GM08714 (cell line): ENCODE data around the gene RAB6B.

Experiments used
- H3K4me3 ChIP-seq: fragments of 200-500 bp; sonication (Bioruptor generic); 2 replicates; pipeline ENCODE4 v1.5.1; 2014; ENCODE audit warnings: mild to moderate bottlenecking, low read length, inconsistent platforms
- ZNF274 ChIP-seq: IDR thresholded peaks from 2 replicates; pipeline ENCODE4 v1.6.1; 2012; ENCODE audit warnings: mild to moderate bottlenecking, low read depth, low read length

Gene RAB6B

DNA sequence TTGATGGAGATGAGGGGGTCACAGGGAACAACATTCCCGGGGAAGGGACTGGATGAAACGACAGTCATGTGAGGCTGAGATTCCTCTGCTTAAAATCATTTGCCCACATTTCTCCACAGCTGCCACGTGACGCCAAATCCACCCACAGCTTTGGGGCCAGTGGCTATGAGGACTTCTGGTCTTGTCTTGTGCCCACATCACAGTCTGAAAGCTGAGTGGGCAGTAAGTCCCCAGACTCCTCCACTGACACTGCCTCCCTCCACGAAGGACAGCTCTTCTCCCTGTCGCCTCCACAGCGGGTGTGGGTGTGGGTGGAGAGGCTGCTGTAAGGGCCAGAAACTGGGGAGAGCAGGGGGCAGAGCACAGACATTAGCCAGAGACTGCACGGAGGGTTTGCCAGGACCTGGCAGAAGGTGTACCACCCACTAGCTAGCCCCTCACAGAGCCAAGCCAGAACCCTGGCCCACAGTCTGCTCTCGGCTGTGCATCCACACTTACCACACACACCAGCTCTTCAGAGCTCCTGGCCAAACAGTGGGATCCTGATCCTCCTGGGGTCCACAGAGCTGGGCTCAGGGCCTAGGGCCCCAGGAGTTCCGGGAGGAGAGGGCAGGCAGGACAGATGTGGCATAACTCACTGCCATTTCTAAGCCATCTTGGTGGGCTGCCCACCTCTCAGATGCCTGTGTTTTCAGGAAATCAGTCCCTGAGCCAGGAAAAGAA, 24.2 kb downstream of the RAB6B start:
- no peak overlapping the region for H3K4me3 ChIP-seq

DNA sequence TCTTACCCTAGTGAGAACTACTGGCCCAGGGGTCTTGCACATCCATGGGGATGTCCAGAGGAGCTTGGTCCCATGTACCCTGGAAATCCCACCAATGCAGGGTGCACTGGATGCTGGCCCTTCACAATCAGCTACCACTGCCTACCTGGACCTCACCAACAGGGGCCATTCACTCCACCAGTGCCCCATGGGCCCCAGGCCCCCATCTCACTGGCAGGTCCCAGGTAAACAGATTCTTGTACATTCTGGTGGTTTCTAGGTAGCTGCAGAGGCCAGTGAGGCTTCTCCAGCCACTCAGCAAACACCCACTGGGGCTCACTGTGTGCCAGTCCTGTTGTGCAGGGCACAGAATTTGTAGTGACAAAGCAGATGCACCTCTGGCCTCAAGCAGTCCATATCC, 24.9 kb downstream of the RAB6B start:
- TF ChIP-seq ZNF274, result no peak
- no peak overlapping the region for H3K4me3 ChIP-seq

More for the DNA sequence above, 24.2 kb downstream of the RAB6B start:
- TF ChIP-seq ZNF274, result no peak

DNA sequence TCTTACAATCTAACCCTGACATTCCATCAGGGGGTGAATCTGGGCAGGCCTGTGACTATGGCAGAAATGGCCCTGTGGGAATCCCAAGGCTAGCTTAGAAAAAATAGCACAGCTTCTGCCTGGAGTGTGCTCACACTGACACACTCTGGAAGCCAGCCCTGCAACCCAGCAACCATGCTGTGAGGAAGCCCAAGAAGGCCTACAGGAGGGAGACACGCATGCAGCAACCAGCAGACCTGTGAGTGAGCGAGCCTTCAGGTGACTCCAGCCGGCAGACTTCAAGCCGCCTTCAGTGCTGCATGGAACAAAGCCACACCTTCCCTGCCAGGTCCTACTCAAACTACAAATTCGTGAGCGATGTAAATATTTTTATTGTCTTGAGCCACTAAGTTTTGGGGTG, 26.1 kb downstream of the RAB6B start:
- H3K4me3 ChIP-seq, result no peak overlapping the region
- no peak for TF ChIP-seq ZNF274

DNA sequence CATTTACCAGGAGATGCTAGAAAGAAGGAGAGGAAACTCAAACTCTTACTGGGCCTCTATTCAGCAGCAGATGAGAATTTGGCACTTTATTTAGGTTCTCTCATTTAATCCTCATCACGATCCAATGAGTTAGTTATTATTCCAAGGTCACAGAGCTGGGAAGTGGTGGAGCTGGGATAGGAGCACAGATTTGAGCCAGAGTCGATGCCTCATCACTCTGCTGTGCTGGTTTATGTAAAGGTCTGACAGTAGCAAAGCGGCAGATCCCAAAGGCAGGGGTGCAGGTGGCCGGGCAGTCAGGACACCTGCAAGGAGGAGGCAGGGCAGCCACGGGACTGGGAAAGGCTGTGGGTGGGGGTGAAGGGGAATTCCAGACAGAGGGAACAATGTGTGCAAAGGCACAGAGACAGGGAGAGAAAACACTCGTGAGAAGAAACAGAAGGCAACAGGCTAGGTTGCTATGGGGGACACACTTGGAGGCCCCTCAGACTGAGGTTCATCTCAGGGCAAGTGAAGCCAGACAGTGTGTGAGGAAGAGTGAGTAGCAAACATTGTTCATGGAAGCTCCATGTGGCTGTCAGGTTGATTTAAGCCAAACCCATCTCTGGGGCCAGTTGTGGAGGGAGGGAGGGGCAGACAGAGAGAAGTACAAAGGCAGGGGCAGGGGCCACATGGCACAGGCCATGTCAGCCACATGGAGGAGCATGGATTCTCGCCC, 26.8 kb downstream of the RAB6B start:
- TF ChIP-seq ZNF274, result no peak
- H3K4me3 ChIP-seq, result no peak overlapping the region

DNA sequence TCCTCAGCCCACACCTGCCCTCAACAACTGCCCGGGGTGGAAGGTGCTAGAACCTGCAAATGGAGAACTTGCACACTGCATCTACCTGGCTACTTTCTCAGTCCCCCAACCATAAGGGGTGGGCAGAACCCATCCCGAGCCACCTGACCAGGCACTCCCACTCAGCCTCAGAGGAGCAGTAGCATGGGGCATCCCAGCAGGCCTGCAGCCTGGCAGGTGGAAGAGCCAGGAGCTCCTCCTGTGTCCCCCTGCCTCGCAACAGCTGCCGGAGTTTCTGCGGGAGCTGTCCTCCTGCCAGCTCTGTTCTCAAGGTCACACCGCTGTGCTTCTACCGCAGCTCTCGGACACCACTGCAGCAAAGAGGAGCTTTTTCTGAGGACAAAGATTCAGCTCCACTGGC, 27.5 kb downstream of the RAB6B start:
- no peak for TF ChIP-seq ZNF274
- H3K4me3 ChIP-seq, result no peak overlapping the region

DNA sequence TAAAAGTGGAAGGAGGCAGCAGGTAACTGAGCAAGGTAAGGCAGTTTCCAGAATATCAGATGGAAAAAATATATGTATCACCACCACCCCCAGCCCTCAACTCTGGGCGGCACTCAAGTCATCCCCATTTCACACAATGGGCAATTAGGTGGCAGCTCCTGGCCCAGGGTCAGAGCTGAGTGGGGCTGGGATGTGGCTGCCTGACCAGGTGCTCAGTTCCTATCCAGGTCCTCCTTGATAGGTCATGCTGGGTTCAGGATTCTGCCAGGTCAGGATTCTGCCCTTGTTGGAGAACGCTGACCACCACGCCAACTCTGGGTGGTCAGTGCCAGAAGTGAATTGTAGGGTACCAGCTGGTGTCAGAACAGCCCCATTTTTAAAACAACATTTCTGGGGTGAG, 29.5 kb downstream of the RAB6B start:
- no peak overlapping the region for H3K4me3 ChIP-seq
- TF ChIP-seq ZNF274, result no peak

DNA sequence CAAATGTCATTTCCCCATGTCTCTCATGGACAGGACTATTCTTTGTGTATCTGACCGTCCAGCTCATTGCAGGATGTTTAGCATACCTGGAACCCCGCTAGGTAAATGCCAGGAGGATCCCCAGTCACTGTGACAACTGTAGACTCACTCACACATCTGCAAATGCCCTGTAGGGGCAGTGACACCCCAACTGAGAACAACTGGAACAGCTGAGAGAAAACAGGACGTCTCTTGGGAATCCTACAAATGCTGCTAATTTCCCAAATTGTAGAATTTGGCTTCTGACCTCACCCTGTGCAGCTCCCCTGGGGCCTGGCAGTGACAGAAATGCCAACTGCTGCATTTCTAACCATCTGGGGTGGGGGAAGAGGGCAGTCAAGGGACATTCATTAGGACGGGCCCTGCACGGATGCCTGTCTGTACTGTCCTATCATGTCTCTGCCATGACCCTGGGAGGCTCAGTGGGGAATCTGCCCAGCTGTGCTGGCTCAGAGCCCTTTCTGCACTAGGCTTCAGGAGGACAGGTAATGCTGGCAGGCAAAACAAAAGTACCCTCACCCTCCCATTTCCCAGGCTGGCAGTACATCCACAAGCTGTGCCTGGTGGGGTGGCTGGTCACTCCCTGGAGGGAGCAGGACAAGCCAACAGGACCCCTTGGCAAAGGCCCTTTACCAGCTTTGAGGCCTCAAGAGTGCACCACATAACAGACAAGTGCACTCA, 30.4 kb downstream of the RAB6B start:
- no peak for TF ChIP-seq ZNF274
- H3K4me3 ChIP-seq, result no peak overlapping the region

DNA sequence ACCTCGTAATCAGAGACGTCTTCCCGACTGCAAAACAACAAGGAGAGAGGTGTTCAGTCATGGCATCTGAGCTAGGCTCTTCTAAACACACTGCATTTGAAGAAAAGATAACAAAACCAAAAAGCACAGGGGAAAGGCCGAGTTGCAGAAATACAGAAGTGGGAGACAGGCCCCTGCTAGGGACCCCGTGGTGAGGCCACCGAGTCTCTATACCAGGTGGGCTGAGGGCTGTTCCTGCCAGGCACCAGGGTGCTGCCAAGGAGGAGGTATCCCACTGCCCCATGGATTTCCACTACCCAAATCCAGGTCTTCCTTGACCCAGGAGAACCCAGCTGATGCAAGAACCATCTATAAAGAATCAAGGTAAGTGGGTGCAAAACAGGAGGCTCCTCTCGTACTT, 31.1 kb downstream of the RAB6B start:
- H3K4me3 ChIP-seq, result no peak overlapping the region
- TF ChIP-seq ZNF274, result no peak

DNA sequence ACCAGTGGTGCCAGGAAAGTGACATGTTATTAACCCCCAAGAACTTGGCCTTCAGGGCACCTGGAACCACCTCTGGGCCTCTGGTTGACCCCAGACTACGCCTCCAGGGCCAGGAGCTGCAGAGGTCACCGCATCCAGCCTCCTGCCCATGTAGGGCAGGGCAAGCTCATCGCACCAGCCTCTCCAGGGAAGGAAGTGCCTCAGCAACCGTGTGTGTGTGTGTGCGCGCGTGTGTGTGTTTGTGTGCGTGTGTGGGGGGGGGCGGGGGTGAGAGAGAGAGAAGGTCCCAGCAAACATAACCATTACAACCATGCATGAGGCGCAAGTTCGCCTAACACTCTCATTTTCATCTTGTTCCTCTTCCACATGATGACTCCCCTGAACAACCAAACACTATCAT, 31.8 kb downstream of the RAB6B start:
- no peak for TF ChIP-seq ZNF274
- no peak overlapping the region for H3K4me3 ChIP-seq

DNA sequence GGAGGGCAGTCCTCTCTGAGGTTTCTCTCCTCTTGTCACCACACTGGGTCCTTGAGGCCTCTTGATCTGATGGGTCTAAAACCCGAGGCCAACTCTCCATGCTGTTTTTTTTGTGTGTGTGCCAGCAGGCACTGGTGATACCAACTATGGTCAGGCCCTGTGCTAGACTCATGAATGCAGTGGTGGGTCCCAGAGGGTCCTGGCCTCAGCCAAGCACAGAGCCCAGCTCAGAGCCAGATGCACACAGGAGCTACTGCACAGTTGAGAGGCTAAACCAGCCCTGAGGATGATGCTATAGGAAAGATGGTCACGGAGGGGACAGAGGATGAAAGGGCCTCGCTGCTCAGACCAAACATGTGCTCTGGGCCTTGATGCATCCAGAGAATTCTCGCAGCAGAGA, 33.5 kb downstream of the RAB6B start:
- no peak for TF ChIP-seq ZNF274
- H3K4me3 ChIP-seq, result no peak overlapping the region

DNA sequence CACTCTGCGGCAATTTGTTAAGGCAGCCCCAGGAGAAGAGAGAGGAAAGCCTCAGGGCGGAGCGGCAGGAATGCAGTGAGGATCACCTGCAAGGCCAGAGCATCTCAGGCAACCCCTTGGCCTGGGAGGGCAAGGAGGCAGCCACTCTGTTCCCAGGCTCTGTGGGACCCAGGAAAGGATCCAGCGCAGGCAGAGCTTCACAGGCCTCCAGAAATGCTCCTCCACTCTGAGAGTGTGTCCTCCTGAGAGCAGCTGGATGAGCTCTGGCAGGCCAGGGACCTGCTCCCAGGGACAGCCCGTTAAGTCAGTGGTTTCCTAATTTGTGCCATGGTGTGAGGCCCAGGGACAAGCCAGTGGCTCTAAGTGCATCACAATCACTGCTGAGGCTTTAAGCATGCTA, 35.2 kb downstream of the RAB6B start:
- no peak for TF ChIP-seq ZNF274
- no peak overlapping the region for H3K4me3 ChIP-seq

DNA sequence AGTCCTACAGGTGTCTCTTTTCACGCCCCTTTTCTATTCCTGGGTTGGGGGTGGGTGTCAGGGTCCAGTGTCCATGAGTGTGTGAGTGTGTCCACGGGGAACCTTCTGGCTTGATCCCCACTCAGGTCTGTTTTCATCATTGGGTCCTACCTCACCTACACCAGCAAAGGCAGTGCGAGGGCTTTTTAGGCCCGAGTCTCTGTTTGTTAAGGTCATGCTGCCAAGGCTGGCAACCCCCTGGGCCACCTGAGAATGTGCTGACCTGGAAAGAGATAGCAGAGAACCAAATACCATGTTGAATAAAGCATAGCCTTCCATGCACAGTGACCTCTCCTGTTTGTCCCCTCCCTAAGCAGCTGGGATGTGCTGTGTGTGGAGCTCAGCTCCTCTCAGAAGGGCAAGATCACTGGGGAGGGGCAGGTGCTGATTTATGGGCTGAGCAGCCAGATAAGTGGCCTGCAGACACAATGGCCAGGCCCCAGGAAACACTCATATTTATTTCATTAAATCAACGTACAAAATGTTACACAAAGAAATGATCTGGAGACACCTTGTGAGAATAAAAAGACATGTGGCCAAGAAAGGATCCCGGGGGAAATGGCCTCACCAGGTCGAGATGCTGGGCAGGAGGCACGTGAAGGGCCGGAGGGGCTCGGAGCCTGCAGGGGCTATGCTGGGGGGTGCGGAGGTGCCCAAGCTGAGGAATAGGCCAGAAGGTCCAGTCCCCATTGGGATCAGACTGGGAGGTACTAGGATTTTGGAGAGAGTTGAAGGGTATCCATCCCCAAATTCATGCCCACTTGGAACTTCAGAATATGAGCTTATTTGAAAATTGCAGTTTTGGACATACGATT, 36.1 kb downstream of the RAB6B start:
- no peak overlapping the region for H3K4me3 ChIP-seq
- no peak for TF ChIP-seq ZNF274

DNA sequence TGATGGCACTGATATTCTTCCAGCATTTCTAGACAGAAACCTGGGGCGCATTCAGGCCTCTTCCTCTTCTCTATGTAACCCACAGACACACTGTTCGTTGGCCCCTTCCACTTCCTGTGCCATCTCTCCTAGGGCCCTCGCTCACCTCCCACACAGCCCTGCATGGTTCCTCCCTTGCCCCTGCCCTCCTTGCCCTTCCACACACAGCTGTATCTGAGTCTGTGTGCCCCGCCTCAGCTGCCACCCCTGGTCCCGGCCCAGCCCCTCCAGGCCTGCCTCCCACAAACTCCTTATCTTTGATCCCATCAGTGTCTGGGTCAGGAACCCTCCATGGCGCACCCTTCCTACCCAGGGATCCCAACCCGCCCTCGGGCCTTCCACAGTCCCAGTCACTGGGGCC, 37.9 kb downstream of the RAB6B start:
- TF ChIP-seq ZNF274, result no peak
- H3K4me3 ChIP-seq, result no peak overlapping the region

DNA sequence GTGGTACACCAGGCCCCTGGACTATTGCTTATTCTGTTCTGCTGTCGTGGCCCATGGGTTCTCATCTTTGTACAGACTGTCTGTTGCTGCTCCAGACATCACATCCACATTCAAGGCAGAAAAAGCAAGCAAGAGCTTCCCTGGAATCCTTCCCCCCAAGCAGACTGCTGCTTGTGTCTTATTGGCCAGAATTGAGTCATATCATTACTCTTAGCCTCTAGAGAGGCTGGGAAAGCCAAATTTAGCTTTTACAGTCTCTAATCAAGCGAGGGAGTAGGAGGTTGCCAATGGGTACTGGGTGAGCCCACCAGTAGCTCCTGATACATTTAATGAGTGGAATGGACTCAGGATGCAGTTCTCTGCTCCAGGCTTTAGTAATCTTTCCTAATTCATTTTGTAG, 39.4 kb downstream of the RAB6B start:
- TF ChIP-seq ZNF274, result no peak
- H3K4me3 ChIP-seq, result no peak overlapping the region
